GM12878 (cell line): Measurements from ENCODE around the gene TRAFD1. TPM values are rescaled to one million over a fixed set of nuclear protein-coding genes. Genes with fewer than 3 reads are reported as not detected.

Source experiments
- ATAC-seq: fragments of 200-7000 bp; cut with Tn5 transposase; 3 replicates; pipeline ENCODE4 v1.9.1; 2020; ENCODE audit warnings: mild to moderate bottlenecking, moderate library complexity
- BruUV-seq: library from RNA; stranded (reverse); fragments of 400-500 nt; replicated peaks from 2 replicates; lab custom pipeline; 2021; lab: Mats Ljungman, UMichigan
- CTCF ChIA-PET: fragments of 300-600 bp; sonication (Branson Sonifier 250); formaldehyde crosslinking; extraction: SDS; loops from one replicate; lab custom pipeline; 2021; ENCODE audit warnings: inconsistent platforms; lab: Yijun Ruan, JAX
- POLR2A ChIA-PET: fragments of 350-600 bp; formaldehyde crosslinking; extraction: SDS; loops from one replicate; lab custom pipeline; 2021; ENCODE audit warnings: inconsistent platforms; lab: Charles Lee
- RAD21 ChIA-PET: fragments of 300-600 bp; sonication (Branson Sonifier 250); formaldehyde crosslinking; loops from one replicate; lab custom pipeline; 2023; ENCODE audit warnings: antibody characterized with exemption; ENCODE audit not compliant: unreplicated experiment; lab: Charles Lee
- SMC1A ChIA-PET: fragments of 300-600 bp; sonication (Branson Sonifier 250); formaldehyde crosslinking; loops from one replicate; lab custom pipeline; 2023; ENCODE audit not compliant: unreplicated experiment, uncharacterized antibody; lab: Charles Lee
- DNase-seq: peaks from one replicate; pipeline ENCODE4 v3.0.0-alpha.2; 2011; ENCODE audit warnings: low read depth, low spot score
- FAIRE-seq: peaks from 3 replicates; lab custom pipeline; 2011; peaks lifted over from hg19 to GRCh38; lab: Jason Lieb, UNC
- H2AFZ ChIP-seq: 2 replicates; pipeline ENCODE4 v1.6.0; 2011; ENCODE audit warnings: low read depth, low read length, control low read depth; ENCODE audit not compliant: control insufficient read depth
- H3K27ac ChIP-seq: 2 replicates; pipeline ENCODE4 v1.5.1; 2011; ENCODE audit warnings: control low read depth; ENCODE audit not compliant: control insufficient read depth, insufficient read depth
- H3K27me3 ChIP-seq, 2 experiments: replicated peaks in 1 of 2; 2 replicates each; pipeline versions ENCODE4 v1.6.0 to v1.6.1; 2011; ENCODE audit warnings: low read length in 1 of 2; ENCODE audit not compliant: control insufficient read depth in 2 of 2, insufficient read depth in 2 of 2
- H3K36me3 ChIP-seq, 2 experiments: 2 replicates each; pipeline ENCODE4 v1.5.1; 2011; ENCODE audit warnings: low read length in 1 of 2; ENCODE audit not compliant: control insufficient read depth in 2 of 2, insufficient read depth in 2 of 2
- H3K4me1 ChIP-seq: 2 replicates; pipeline ENCODE4 v1.6.1; 2011; ENCODE audit warnings: mild to moderate bottlenecking, low read length, moderate library complexity, mixed read lengths; ENCODE audit not compliant: control insufficient read depth, insufficient read depth
- H3K4me2 ChIP-seq: 2 replicates; pipeline ENCODE4 v1.6.0; 2011; ENCODE audit warnings: control low read depth; ENCODE audit not compliant: control insufficient read depth, insufficient read depth
- H3K4me3 ChIP-seq: fragments of 200-600 bp; sonication (generic); 2 replicates; pipeline ENCODE4 v1.5.1; 2016
- H3K79me2 ChIP-seq: 2 replicates; pipeline ENCODE4 v1.6.0; 2011; ENCODE audit warnings: low read length; ENCODE audit not compliant: control insufficient read depth, insufficient read depth
- H3K9ac ChIP-seq: 2 replicates; pipeline ENCODE4 v1.8.0; 2011; ENCODE audit warnings: low read length, control low read depth, mixed read lengths; ENCODE audit not compliant: control insufficient read depth, insufficient read depth
- H3K9me3 ChIP-seq: replicated peaks from 3 replicates; pipeline ENCODE4 v1.5.1; 2011; ENCODE audit warnings: mild to moderate bottlenecking, low read length; ENCODE audit not compliant: control insufficient read depth, insufficient read depth
- H4K20me1 ChIP-seq: 2 replicates; pipeline ENCODE4 v1.6.0; 2011; ENCODE audit not compliant: control insufficient read depth, insufficient read depth
- HDAC6 ChIP-seq: fragments of 200-600 bp; sonication (generic); IDR thresholded peaks from one replicate; pipeline ENCODE4 v1.8.0; 2017; ENCODE audit warnings: antibody characterized with exemption; ENCODE audit not compliant: unreplicated experiment
- JUND ChIP-seq: IDR thresholded peaks from 2 replicates; pipeline ENCODE4 v1.6.1; 2012; ENCODE audit warnings: low read depth, mild to moderate bottlenecking, low read length, improper control_type of control experiment, moderate library complexity
- KDM1A ChIP-seq: fragments of 200-600 bp; sonication (generic); IDR thresholded peaks from 2 replicates; pipeline ENCODE4 v1.6.1; 2016; ENCODE audit warnings: borderline replicate concordance
- ZNF24 ChIP-seq: fragments of 450-650 bp; IDR thresholded peaks from 2 replicates; pipeline ENCODE4 v1.6.1; 2017; ENCODE audit warnings: antibody characterized with exemption, mild to moderate bottlenecking
- WGBS: methylation state at CpG from one replicate; pipeline ENCODE4 v1.1.6; 2016; ENCODE audit warnings: low lambda C conversion rate; ENCODE audit not compliant: insufficient replicate concordance, insufficient coverage; ENCODE audit errors: missing lambda C conversion rate; 5-methylcytosine and 5-hydroxymethylcytosine counted together
- in situ Hi-C: fragments of 300-500 bp; cut with MboI; formaldehyde crosslinking; loops from 9 replicates; pipeline ENCODE4 v1.14.3; 2018; ENCODE audit warnings: mixed read lengths
- intact Hi-C: fragments of 100-400 bp; cut with micrococcal nuclease; formaldehyde crosslinking; loops from one replicate; pipeline ENCODE4 v1.14.2; 2022; ENCODE audit not compliant: unreplicated experiment
- polyA plus RNA-seq, 11 experiments: library from polyadenylated mRNA; depleted of rRNA in 4 of 11; unstranded in 6 of 11; stranded (reverse) in 5 of 11; fragments of >200 nt; fragmentation: Nextera tagmentation in 4 of 11; fragmentation: Illumina TruSeq in 1 of 11; extraction: Ambion mirVana in 4 of 11; extraction: Trizol in 1 of 11; gene quantifications; 1 replicate in 1 of 11; 2 replicates in 10 of 11; pipeline versions ENCODE4 v1.2.1 to v1.2.3, GENCODE V29; 2011 to 2016; ENCODE audit warnings: inconsistent platforms in 2 of 11, missing spikeins in 2 of 11, low read depth in 1 of 11
- total RNA-seq, 4 experiments: library from RNA; depleted of rRNA in 3 of 4; stranded (reverse); fragments of >200 nt in 3 of 4; fragmentation: Illumina TruSeq in 1 of 4; extraction: Trizol in 1 of 4; gene quantifications; 2 replicates each; pipeline versions ENCODE4 v1.2.1 to v1.2.3, GENCODE V29; 2013 to 2021
- TF ChIP-seq, protein P1 (sequence below): IDR thresholded peaks from 2 replicates; pipeline ENCODE4 v1.6.1; 2011; ENCODE audit warnings: low read depth, mild to moderate bottlenecking, low read length, moderate library complexity, borderline replicate concordance; ENCODE audit errors: extremely low read depth

TRAFD1 gene
- total and polyA plus RNA-seq, 10 of the 15 experiments (the other 5 are each of a cell fraction or from before 2014, with no cell fraction given), result 37.2 to 55.5 (median 46.2) TPM

DNA sequence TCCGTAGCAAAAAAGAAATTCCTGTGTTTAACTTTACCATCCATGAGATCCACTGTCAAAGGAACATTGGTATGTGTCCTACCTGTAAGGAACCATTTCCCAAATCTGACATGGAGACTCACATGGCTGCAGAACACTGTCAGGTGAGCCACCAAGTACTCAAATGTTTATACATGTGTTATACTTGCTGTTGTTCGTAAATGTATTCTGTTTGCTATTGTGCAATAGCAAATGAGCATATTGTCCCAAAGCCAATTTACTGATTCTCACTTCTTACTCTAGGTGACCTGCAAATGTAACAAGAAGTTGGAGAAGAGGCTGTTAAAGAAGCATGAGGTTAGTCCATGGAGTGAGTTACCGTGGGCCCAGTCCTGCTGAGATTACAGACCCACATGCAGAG, 9.4 kb downstream of the TRAFD1 start:
- POLR2A ChIA-PET, result no interaction called here
- H3K79me2 ChIP-seq, result peaks cover 35% of the 10 kb centered on the region
- no peak for FAIRE-seq

DNA sequence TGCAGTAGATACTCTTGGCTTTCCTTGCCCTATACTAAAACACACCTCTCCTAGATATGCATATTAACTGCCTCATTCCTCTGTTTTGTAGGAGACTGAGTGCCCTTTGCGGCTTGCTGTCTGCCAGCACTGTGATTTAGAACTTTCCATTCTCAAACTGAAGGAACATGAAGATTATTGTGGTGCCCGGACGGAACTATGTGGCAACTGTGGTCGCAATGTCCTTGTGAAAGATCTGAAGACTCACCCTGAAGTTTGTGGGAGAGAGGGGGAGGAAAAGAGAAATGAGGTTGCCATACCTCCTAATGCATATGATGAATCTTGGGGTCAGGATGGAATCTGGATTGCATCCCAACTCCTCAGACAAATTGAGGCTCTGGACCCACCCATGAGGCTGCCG, 15.4 kb downstream of the TRAFD1 start:
- no peaks in the 10 kb centered on the region for H4K20me1 ChIP-seq
- POLR2A ChIA-PET, result interaction anchor here (0.7 kb wide), 1 partner anchor 22 kb away, joined by 3 read pairs; no protein-coding TSS in a partner anchor
- no TSS peak for BruUV-seq
- no peak for TF ChIP-seq HDAC6
- TF ChIP-seq JUND, result no peak
- RAD21 ChIA-PET, result no interaction called here
- CTCF ChIA-PET, result no interaction called here
- H3K4me2 ChIP-seq, result no peak overlapping the region
- in situ Hi-C loops (no loop called here), intact Hi-C loops (no loop called here)
- H2AFZ ChIP-seq, result no peak overlapping the region
- ATAC-seq (no peak), DNase-seq (no peak), FAIRE-seq (no peak)
- SMC1A ChIA-PET, result interaction anchor here (1.9 kb wide), 1 partner anchor 10 kb away, joined by 11 read pairs; no protein-coding TSS in a partner anchor
- no peak overlapping the region for H3K9ac ChIP-seq
- H3K79me2 ChIP-seq, result no peaks in the 10 kb centered on the region
- no peaks in the 10 kb centered on the region for H3K4me1 ChIP-seq
- no peak overlapping the region for H3K27ac ChIP-seq
- H3K9me3 ChIP-seq, result no peaks in the 10 kb centered on the region
- H3K36me3 ChIP-seq, result peaks cover 9 to 33% of the 10 kb centered on the region in 2 experiments
- 98% methylated on average over 5 of the region's 5 CpGs for WGBS
- H3K4me3 ChIP-seq, result no peak overlapping the region
- H3K27me3 ChIP-seq, result no peaks in the 10 kb centered on the region

More for the DNA sequence above, 9.4 kb downstream of the TRAFD1 start:
- no peak overlapping the region for H3K4me2 ChIP-seq
- in situ Hi-C loops (no loop called here), intact Hi-C loops (no loop called here)
- CTCF ChIA-PET, result no interaction called here
- H3K9me3 ChIP-seq, result no peaks in the 10 kb centered on the region
- H3K27me3 ChIP-seq, result no peaks in the 10 kb centered on the region
- H3K4me3 ChIP-seq, result no peak overlapping the region
- TF ChIP-seq ZNF24 (no peak), KDM1A (no peak)
- TF ChIP-seq, protein P1, sequence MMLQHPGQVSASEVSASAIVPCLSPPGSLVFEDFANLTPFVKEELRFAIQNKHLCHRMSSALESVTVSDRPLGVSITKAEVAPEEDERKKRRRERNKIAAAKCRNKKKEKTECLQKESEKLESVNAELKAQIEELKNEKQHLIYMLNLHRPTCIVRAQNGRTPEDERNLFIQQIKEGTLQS, result no peak
- no peaks in the 10 kb centered on the region for H4K20me1 ChIP-seq
- no TSS peak for BruUV-seq
- 100% methylated on average over 3 of the region's 3 CpGs for WGBS
- SMC1A ChIA-PET, result no interaction called here
- no peak overlapping the region for H3K9ac ChIP-seq
- DNase-seq (no peak), ATAC-seq (no peak)
- H2AFZ ChIP-seq, result no peak overlapping the region
- peaks cover 4 to 26% of the 10 kb centered on the region in 2 experiments for H3K36me3 ChIP-seq
- no peak overlapping the region for H3K27ac ChIP-seq
- peaks cover 3% of the 10 kb centered on the region; the same call in 1 of the 2 replicates for H3K4me1 ChIP-seq
- RAD21 ChIA-PET, result no interaction called here
